K562 (cell line): ENCODE data around the gene EPHA10. TPM values are rescaled to one million over a fixed set of nuclear protein-coding genes. Genes with fewer than 3 reads are reported as not detected.

ENCODE experiments used
- BDP1 ChIP-seq: IDR thresholded peaks from 3 replicates; pipeline ENCODE4 v1.6.1; 2011; ENCODE audit not compliant: insufficient read length, insufficient read depth
- BRD9 ChIP-seq: fragments of 450-650 bp; IDR thresholded peaks from 2 replicates; pipeline ENCODE4 v1.6.1; 2018; ENCODE audit warnings: low read depth; ENCODE audit not compliant: partially characterized antibody
- C11orf30 ChIP-seq: fragments of 450-650 bp; IDR thresholded peaks from 2 replicates; pipeline ENCODE4 v1.6.1; 2016; ENCODE audit warnings: low read depth, mild to moderate bottlenecking
- CHD4 ChIP-seq: fragments of 200-600 bp; sonication (generic); IDR thresholded peaks from 3 replicates; pipeline ENCODE4 v1.6.1; 2012; ENCODE audit warnings: low read depth, mild to moderate bottlenecking, mixed read lengths, low read length, inconsistent platforms; ENCODE audit not compliant: insufficient read depth, insufficient replicate concordance, poor library complexity, severe bottlenecking
- CREM ChIP-seq: IDR thresholded peaks from 2 replicates; pipeline ENCODE4 v1.6.1; 2014; ENCODE audit warnings: antibody characterized with exemption, low read depth
- CTBP1 ChIP-seq: fragments of 450-650 bp; IDR thresholded peaks from 2 replicates; pipeline ENCODE4 v1.6.1; 2016; ENCODE audit warnings: borderline replicate concordance
- E2F4 ChIP-seq: sonication (generic); formaldehyde crosslinking; IDR thresholded peaks from 2 replicates; pipeline ENCODE4 v1.8.0; 2022; ENCODE audit warnings: mild to moderate bottlenecking, low read depth, missing genetic modification reagents
- ID3 ChIP-seq, 2 experiments: fragments of 250-450 bp in 1 of 2; fragments of 450-650 bp in 1 of 2; sonication (Bioruptor Pico) in 1 of 2; IDR thresholded peaks; 2 replicates each; pipeline versions ENCODE4 v1.6.1 to v1.8.0; 2016 to 2021; ENCODE audit warnings: mild to moderate bottlenecking in 2 of 2, moderate library complexity in 2 of 2, missing compliant biosample characterization in 1 of 2, missing genetic modification characterization in 1 of 2
- MAX ChIP-seq: sonication (generic); formaldehyde crosslinking; IDR thresholded peaks from 2 replicates; pipeline ENCODE4 v1.9.0; 2022; ENCODE audit warnings: mild to moderate bottlenecking, missing genetic modification reagents
- MAZ ChIP-seq, 2 experiments: fragments of 450-650 bp in 1 of 2; sonication (generic) in 1 of 2; formaldehyde crosslinking; IDR thresholded peaks in 1 of 2; conservative IDR thresholded peaks in 1 of 2; 2 replicates each; pipeline versions ENCODE4 v1.4.0 to v1.5.0; 2020; ENCODE audit warnings: mild to moderate bottlenecking in 1 of 2, missing genetic modification reagents in 1 of 2
- MBD2 ChIP-seq: sonication (generic); IDR thresholded peaks from 2 replicates; pipeline ENCODE4 v1.6.1; 2016; ENCODE audit warnings: low read depth, borderline replicate concordance
- MYBL2 ChIP-seq, 2 experiments: fragments of 450-650 bp in 1 of 2; sonication (generic) in 1 of 2; formaldehyde crosslinking in 1 of 2; IDR thresholded peaks; 2 replicates each; pipeline versions ENCODE4 v1.6.1 to v1.8.1; 2017 to 2022; ENCODE audit warnings: borderline replicate concordance in 1 of 2, inconsistent platforms in 1 of 2, low read depth in 1 of 2, mild to moderate bottlenecking in 1 of 2, missing genetic modification reagents in 1 of 2, moderate library complexity in 1 of 2
- PKNOX1 ChIP-seq: fragments of 450-650 bp; IDR thresholded peaks from 2 replicates; pipeline ENCODE4 v1.6.1; 2016
- POU5F1 ChIP-seq: fragments of 150-350 bp; IDR thresholded peaks from 2 replicates; pipeline ENCODE4 v1.6.1; 2014; ENCODE audit warnings: borderline replicate concordance, low read length, low read depth, mild to moderate bottlenecking; ENCODE audit not compliant: partially characterized antibody
- PYGO2 ChIP-seq: fragments of 450-650 bp; IDR thresholded peaks from 2 replicates; pipeline ENCODE4 v1.6.1; 2016; ENCODE audit warnings: mild to moderate bottlenecking, missing genetic modification characterization, moderate library complexity, missing compliant biosample characterization
- RAD21 ChIP-seq, 2 experiments: fragments of 250-450 bp in 1 of 2; fragments of 450-650 bp in 1 of 2; sonication (Bioruptor Pico) in 1 of 2; formaldehyde crosslinking in 1 of 2; IDR thresholded peaks in 1 of 2; conservative IDR thresholded peaks in 1 of 2; 2 replicates each; pipeline versions ENCODE4 v1.4.0 to v1.8.0; 2020 to 2022; ENCODE audit warnings: mild to moderate bottlenecking in 2 of 2, moderate library complexity in 1 of 2
- RBM15 ChIP-seq: fragments of 200-400 bp; formaldehyde crosslinking; IDR thresholded peaks from 2 replicates; pipeline ENCODE4 v1.6.1; 2018; ENCODE audit warnings: mild to moderate bottlenecking, low read length, moderate library complexity; ENCODE audit not compliant: insufficient read depth
- SIX5 ChIP-seq, 2 experiments: IDR thresholded peaks; 2 replicates each; pipeline ENCODE4 v1.6.1; 2011; ENCODE audit warnings: low read length in 2 of 2, borderline replicate concordance in 1 of 2, low read depth in 1 of 2, mild to moderate bottlenecking in 1 of 2, moderate library complexity in 1 of 2; ENCODE audit not compliant: insufficient read depth in 1 of 2
- SP1 ChIP-seq: sonication (generic); formaldehyde crosslinking; IDR thresholded peaks from 2 replicates; pipeline ENCODE4 v1.8.1; 2022; ENCODE audit warnings: mild to moderate bottlenecking, missing genetic modification reagents
- SRSF7 ChIP-seq: fragments of 200-400 bp; formaldehyde crosslinking; optimal IDR thresholded peaks from 2 replicates; pipeline ENCODE3; 2017; ENCODE audit warnings: mild to moderate bottlenecking, low read depth, low read length
- ZNF217 ChIP-seq: sonication (generic); formaldehyde crosslinking; IDR thresholded peaks from 2 replicates; pipeline ENCODE4 v1.8.0; 2022; ENCODE audit warnings: mild to moderate bottlenecking, missing genetic modification reagents
- ZNF316 ChIP-seq: fragments of 450-650 bp; IDR thresholded peaks from 2 replicates; pipeline ENCODE4 v1.6.1; 2016
- ZNF57 ChIP-seq: fragments of 450-650 bp; formaldehyde crosslinking; IDR thresholded peaks from 2 replicates; pipeline ENCODE4 v1.4.0; 2020; ENCODE audit warnings: mild to moderate bottlenecking, moderate library complexity
- ZNF764 ChIP-seq: fragments of 250-450 bp; sonication (Bioruptor Pico); IDR thresholded peaks from 2 replicates; pipeline ENCODE4 v1.4.0; 2020; ENCODE audit warnings: low read depth, mild to moderate bottlenecking, moderate library complexity
- ZSCAN32 ChIP-seq: fragments of 450-650 bp; formaldehyde crosslinking; IDR thresholded peaks from 2 replicates; pipeline ENCODE4 v1.4.0; 2020; ENCODE audit warnings: mild to moderate bottlenecking, moderate library complexity
- polyA plus RNA-seq, 8 experiments: library from polyadenylated mRNA; depleted of rRNA in 4 of 8; stranded (reverse) in 5 of 8; unstranded in 3 of 8; fragments of >200 nt; fragmentation: Nextera tagmentation in 2 of 8; fragmentation: Illumina TruSeq in 1 of 8; extraction: Ambion mirVana in 2 of 8; extraction: Trizol in 1 of 8; gene quantifications; 2 replicates each; pipeline versions ENCODE4 v1.2.1 to v1.2.3, GENCODE V29; 2011 to 2014; ENCODE audit warnings: inconsistent platforms in 1 of 8, missing spikeins in 1 of 8
- total RNA-seq, 7 experiments: library from RNA; depleted of rRNA in 6 of 7; stranded (reverse); fragments of >200 nt in 6 of 7; fragmentation: Illumina TruSeq in 2 of 7; extraction: Trizol in 2 of 7; gene quantifications; 2 replicates each; pipeline versions ENCODE4 v1.2.1 to v1.2.3, GENCODE V29; 2011 to 2021; ENCODE audit warnings: low replicate concordance in 1 of 7

Gene EPHA10
- total and polyA plus RNA-seq, 9 of the 15 experiments (the other 6 are each of a cell fraction or from before 2014, with no cell fraction given), result 0.03 TPM; not detected in 8

GRCh38 chr1:37811027-37811655, 46.2 kb upstream of the EPHA10 start (continued):
- TF ChIP-seq ID3 (CRISPR knock-in tag; IDR thresholded peaks at IDR 0.05) (no peak), ID3 (tag; IDR thresholded peaks at IDR 0.05) (no peak), ZNF764 (no peak), ZNF217 (no peak), BRD9 (no peak), MBD2 (no peak), CTBP1 (peak; percentile 63), CREM (peak; percentile 34; the same call in 1 of the 2 replicates), MYBL2 (IDR thresholded peaks at IDR 0.05; ENCODE audit: low read depth) (no peak), MYBL2 (CRISPR knock-in tag; IDR thresholded peaks at IDR 0.05; ENCODE audit: borderline replicate concordance) (no peak), RBM15 (no peak), BDP1 (no peak), SRSF7 (no peak), MAZ (CRISPR knock-in tag; conservative IDR thresholded peaks at IDR 0.05 in 1 of 2, IDR thresholded peaks at IDR 0.05 in 1 of 2) (0 out of 4 replicates have a peak, but pooled peaks of 1 of the 2 experiments have one; percentile 21), POU5F1 (no peak), MAX (CRISPR knock-in tag) (no peak), ZNF316 (peak; percentile 95), PKNOX1 (0 out of 2 replicates have a peak, but pooled peaks have one; percentile 20), SIX5 (IDR thresholded peaks at IDR 0.05; ENCODE audit: borderline replicate concordance in 1 of 2, insufficient read depth in 1 of 2, low read depth in 1 of 2, low read length in 2 of 2) (no peak), C11orf30 (peak; percentile 93), ZNF57 (CRISPR knock-in tag) (no peak), SP1 (CRISPR knock-in tag) (peak; percentile 40; the same call in 1 of the 2 replicates), RAD21 (CRISPR knock-in tag; conservative IDR thresholded peaks at IDR 0.05 in 1 of 2, IDR thresholded peaks at IDR 0.05 in 1 of 2) (peak; percentile 34 to 67), ZSCAN32 (no peak), CHD4 (no peak), E2F4 (CRISPR knock-in tag) (no peak), PYGO2 (no peak)
